Embryonic facial prominence (tissue), 1 donor: ENCODE results near the gene STARD13.

Experiments
- DNase-seq: peaks from one replicate; pipeline ENCODE4 v3.0.0-alpha.2; 2016; ENCODE audit errors: extremely low spot score

Gene STARD13

GRCh38 chr13:33285420-33286124 lies at the start of gene STARD13:
Gene STARD13 (minus strand): TSS chr13:33285755. CDS start chr13:33285638, 117 bp downstream.
- DNase-seq, result peak; percentile 94

DNA sequence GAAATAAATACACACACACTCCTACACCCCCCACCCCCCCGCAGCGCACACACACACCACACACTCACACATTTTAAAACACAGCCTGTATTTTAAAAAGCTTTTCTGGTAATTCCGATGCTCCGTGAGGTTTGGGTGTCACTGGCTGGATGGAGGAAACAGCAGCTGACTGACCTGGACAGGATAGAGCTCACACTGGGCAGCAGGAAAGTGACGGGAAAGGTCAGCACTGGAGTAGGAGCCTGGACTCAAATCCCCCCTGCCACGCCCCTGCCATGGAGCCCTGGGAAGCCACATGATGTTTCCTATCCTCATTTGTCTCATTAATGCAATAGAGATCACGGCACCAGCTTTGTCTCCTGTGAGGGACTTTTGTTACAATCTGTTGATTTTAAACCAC lies 49.3 kb upstream of the STARD13 start:
- no peak for DNase-seq

GRCh38 chr13:33331962-33332361 lies 46.4 kb upstream of the STARD13 start:
- DNase-seq, result no peak

- no peak for DNase-seq
Measured at GRCh38 chr13:33330483-33330882, 44.9 kb upstream of the STARD13 start.

DNA sequence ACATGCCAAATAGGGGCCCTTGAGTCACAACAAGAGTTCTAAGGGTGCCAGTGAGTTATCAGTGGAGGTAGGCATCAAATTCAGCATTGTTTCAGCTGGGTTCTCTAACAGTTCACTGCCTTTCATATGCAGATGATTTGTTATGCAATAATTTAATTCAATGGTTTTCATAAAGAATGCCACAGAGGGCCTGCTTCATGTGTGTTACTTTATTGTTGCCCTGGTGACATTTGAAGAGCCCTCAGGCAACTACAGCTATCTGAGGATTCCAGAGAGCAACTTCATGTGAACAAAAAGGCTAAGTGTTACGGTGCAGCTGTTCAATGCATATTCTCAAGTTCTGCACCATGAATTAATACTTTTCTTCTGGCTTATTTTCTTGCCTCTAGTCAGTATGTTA lies 43.1 kb upstream of the STARD13 start:
- DNase-seq, result no peak

- DNase-seq, result no peak
Measured at GRCh38 chr13:33326723-33327122, 41.2 kb upstream of the STARD13 start.

DNA sequence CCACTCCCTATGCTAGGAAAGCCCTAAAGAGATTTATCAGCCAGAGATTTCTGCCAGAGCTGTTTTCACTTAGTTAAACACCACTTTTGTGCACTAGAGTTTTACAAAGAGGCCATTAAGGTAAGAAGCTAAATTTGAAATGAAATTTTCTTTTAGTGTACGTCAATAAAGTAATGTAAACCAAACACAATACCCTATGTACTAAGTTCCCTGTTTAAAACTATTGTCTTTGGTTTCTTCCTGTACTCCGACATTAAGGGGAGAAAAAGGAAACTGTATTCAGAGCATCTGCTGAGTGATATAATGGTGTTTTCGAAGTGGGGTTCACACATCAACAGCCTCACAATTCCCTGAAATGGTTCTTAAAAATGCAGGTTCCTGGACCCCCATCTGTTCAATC lies 40.7 kb upstream of the STARD13 start:
- no peak for DNase-seq

- DNase-seq, result no peak
Measured at GRCh38 chr13:33323801-33324510, 38.4 kb upstream of the STARD13 start.

DNA sequence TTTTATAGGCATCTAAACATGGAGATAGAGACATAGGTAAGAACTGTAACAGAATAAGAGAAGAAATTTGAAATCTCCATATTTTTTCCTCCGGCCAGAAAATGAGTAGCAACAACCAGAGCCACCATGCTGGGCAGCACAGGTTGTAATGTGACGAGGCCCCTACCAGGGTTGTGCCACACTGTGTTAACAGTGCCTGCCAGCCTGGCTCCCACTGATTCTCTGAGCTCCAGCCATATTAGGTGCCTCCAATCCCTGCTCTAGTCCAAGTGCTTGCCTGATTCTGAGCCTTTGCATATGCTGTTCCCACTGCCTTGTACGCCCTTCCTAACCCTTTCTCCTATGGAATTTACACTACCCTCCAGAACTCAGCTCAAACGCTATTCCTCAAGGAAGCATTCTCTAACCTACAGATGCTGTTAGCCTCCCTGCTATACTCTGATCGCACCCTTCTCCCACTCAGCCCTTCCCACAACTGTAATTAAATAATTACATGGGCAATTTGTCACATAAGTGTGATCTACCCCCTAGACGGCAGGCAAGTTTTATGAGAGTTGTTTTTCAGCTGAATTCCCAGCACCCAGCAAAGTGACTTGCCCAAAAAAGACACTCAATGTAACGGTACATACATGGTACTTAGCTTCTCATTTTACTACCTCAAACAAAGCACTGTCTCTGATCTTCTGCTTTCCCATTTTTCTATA lies 37.6 kb upstream of the STARD13 start:
- no peak for DNase-seq

- DNase-seq, result no peak
Measured at GRCh38 chr13:33322543-33322809, 36.9 kb upstream of the STARD13 start.

- DNase-seq, result no peak
Measured at GRCh38 chr13:33321686-33322542, 36.4 kb upstream of the STARD13 start.

- DNase-seq, result no peak
Measured at GRCh38 chr13:33319859-33320258, 34.3 kb upstream of the STARD13 start.

GRCh38 chr13:33318744-33319143 lies 33.2 kb upstream of the STARD13 start:
- DNase-seq, result no peak

DNA sequence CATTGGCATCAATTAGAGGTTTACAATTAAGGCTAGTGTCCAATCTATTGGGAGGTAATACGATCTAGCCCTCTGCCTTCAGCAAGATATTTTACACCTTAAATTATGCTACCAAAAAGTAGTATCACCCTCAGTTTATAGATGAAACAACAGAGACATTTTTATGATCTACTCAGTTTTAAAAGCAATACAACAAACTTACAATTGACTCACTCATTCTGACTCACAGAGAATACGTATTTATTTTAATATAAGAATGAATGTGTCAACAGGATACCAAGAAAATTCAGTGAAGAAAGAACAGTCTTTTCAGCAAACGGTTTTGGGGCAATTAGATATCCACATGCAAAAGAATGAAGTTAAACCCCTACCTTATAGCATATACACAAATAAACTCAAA lies 32.5 kb upstream of the STARD13 start:
- DNase-seq, result no peak

DNA sequence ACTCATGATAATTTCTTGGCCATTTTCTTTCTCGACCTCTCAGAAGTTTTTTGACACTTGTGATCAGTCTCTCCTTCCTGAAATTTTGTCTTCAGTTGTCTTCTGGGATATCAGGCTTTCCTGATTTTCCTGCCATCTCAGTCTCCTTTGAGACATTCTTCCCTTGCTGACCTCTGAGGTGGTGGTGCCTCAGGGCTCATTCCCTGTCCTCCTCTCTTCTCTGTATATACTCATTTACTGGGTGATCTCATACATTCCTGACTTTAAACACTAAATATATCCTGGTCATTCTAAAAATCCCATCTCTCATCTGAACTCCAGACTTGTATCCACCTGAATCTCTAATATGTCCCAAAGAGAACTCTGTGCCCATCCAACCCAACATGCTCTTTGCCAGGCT lies 31.3 kb upstream of the STARD13 start:
- DNase-seq, result no peak

GRCh38 chr13:33313504-33313903 lies 27.9 kb upstream of the STARD13 start:
- no peak for DNase-seq

- no peak for DNase-seq
Measured at GRCh38 chr13:33312861-33313212, 27.3 kb upstream of the STARD13 start.

- DNase-seq, result no peak
Measured at GRCh38 chr13:33312150-33312860, 26.8 kb upstream of the STARD13 start.

- no peak for DNase-seq
Measured at GRCh38 chr13:33311040-33311439, 25.5 kb upstream of the STARD13 start.

- no peak for DNase-seq
Measured at GRCh38 chr13:33310245-33311038, 24.9 kb upstream of the STARD13 start.

- DNase-seq, result no peak
Measured at GRCh38 chr13:33308863-33309262, 23.3 kb upstream of the STARD13 start.
